ENCODE data around the gene OTOL1. TPM values are rescaled to one million over a fixed set of nuclear protein-coding genes. Genes with fewer than 3 reads are reported as not detected.

Gene OTOL1
- not detected for total RNA-seq

DNA sequence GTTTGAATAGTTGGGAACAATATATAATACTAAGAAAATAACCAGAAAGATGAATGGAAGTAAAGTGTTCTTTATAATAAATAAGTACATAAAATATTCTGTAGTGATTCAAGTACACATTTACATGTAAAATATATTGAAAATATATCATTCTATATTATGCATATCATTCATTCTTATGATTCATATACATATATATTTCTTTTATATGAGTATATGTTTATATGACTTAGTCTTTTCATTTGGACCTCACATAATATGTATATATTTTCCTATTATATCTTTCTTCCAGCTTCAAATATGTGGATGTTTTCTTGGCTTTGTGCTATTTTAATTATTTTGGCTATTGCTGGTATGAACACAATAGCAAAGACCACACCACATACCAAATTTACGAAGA, at the start of gene OTOL1:
Gene OTOL1, plus strand, starts transcription at position 301 of the 400 bp plus-strand sequence. Its CDS starts 0 bp downstream, at position 301.
- Histone ChIP-seq H3K4me1 (no peaks in the 10 kb centered on the region), H3K4me3 (no peak within 1 kb of the TSS), H3K36me3 (no peaks in the 10 kb centered on the region), H3K27ac (no peak within 1 kb of the TSS), H3K9me3 (no peaks in the 10 kb centered on the region), H3K27me3 (no peaks in the 10 kb centered on the region)
- 69% methylated on average over 1 of the region's 1 CpG for WGBS
- TF ChIP-seq POLR2A (IDR thresholded peaks at IDR 0.05) (no peak), POLR2AphosphoS5 (IDR thresholded peaks at IDR 0.05) (no peak), EP300 (IDR thresholded peaks at IDR 0.05) (no peak)
- TF ChIP-seq, protein P1, sequence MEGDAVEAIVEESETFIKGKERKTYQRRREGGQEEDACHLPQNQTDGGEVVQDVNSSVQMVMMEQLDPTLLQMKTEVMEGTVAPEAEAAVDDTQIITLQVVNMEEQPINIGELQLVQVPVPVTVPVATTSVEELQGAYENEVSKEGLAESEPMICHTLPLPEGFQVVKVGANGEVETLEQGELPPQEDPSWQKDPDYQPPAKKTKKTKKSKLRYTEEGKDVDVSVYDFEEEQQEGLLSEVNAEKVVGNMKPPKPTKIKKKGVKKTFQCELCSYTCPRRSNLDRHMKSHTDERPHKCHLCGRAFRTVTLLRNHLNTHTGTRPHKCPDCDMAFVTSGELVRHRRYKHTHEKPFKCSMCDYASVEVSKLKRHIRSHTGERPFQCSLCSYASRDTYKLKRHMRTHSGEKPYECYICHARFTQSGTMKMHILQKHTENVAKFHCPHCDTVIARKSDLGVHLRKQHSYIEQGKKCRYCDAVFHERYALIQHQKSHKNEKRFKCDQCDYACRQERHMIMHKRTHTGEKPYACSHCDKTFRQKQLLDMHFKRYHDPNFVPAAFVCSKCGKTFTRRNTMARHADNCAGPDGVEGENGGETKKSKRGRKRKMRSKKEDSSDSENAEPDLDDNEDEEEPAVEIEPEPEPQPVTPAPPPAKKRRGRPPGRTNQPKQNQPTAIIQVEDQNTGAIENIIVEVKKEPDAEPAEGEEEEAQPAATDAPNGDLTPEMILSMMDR (IDR thresholded peaks at IDR 0.05) = no peak
- DNase-seq (ENCODE audit: low spot score in 2 of 2) = no peak

DNA sequence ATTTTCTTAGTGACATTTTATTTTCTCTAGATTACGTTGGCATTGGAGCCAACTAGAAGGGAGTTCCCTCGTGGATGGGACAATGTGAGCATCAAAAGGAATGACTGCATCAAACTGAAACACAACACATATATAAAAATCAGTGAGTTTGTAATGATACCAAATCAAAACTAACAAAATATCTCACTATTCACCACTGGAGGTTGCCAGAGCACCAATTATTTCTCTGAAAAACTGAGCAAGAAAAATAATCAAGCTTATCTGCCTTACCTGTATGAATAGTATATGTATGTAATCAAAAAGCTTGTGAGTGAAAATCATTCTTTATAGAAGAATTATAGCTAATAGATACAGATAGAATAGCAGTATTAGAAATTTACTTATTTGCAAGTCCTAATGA, 46.8 kb upstream of the OTOL1 start:
- TF ChIP-seq POLR2A (IDR thresholded peaks at IDR 0.05) (no peak), POLR2AphosphoS5 (IDR thresholded peaks at IDR 0.05) (no peak), EP300 (IDR thresholded peaks at IDR 0.05) (no peak)
- TF ChIP-seq, protein P1 (IDR thresholded peaks at IDR 0.05) = no peak
- Histone ChIP-seq H3K27ac (no peak overlapping the region), H3K36me3 (no peaks in the 10 kb centered on the region), H3K4me1 (no peaks in the 10 kb centered on the region), H3K27me3 (no peaks in the 10 kb centered on the region), H3K4me3 (no peak overlapping the region), H3K9me3 (no peaks in the 10 kb centered on the region)
- no peak for DNase-seq (ENCODE audit: low spot score in 2 of 2)
- WGBS = 73% methylated on average over 2 of the region's 2 CpGs

DNA sequence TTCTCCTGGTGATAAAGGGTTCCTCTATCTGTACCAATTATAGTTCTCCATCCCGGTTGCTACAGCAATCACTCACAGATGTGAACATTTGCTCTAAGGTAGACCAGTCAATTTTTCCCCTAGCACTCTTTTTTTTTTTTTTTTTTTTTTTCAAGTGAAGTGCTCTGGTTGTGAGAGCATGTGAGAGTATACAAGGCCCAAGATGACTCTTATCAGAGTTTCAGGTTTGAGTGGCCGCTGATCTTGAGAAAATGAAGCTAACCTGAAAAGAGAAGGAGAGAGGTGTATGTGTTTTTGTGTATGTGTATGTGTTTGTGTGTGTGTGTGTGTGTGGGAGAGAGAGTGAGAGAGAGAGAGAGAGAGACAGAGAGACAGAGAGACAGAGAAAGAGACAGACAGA, 44.4 kb upstream of the OTOL1 start:
- Histone ChIP-seq H3K27me3 (no peaks in the 10 kb centered on the region), H3K36me3 (no peaks in the 10 kb centered on the region), H3K4me3 (no peak overlapping the region), H3K9me3 (no peaks in the 10 kb centered on the region), H3K27ac (no peak overlapping the region), H3K4me1 (no peaks in the 10 kb centered on the region)
- TF ChIP-seq POLR2AphosphoS5 (IDR thresholded peaks at IDR 0.05) = no peak
- no peak for TF ChIP-seq EP300 (IDR thresholded peaks at IDR 0.05)
- TF ChIP-seq, protein P1 (IDR thresholded peaks at IDR 0.05) = no peak
- no peak for TF ChIP-seq POLR2A (IDR thresholded peaks at IDR 0.05)
- WGBS = 70% methylated on average over 2 of the region's 2 CpGs
- DNase-seq (ENCODE audit: low spot score in 2 of 2) = no peak

DNA sequence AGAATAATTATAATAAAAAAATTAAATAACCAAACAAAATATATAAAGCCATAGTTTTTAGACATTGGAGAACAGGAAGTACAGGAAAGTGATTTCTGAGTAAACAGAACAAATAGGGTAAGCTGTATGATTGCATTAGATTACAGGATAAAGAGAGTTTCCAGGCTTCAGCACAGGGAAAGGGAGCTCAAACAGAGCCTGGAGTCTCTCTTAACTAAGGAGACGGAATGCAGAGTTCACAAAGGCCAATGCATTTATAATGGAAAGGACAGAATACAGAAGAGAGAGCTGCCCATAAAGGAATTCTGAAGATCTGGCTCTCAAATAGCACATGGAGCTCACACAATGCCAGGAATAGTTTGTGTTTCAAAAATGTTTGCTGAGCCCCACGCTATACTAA, 42.0 kb upstream of the OTOL1 start:
- no peak overlapping the region for H3K4me3 ChIP-seq
- H3K36me3 ChIP-seq = no peaks in the 10 kb centered on the region
- H3K9me3 ChIP-seq = no peaks in the 10 kb centered on the region
- WGBS = 63% methylated on average over 2 of the region's 2 CpGs
- DNase-seq (ENCODE audit: low spot score in 2 of 2) = no peak
- H3K27ac ChIP-seq = no peak overlapping the region
- H3K27me3 ChIP-seq = no peaks in the 10 kb centered on the region
- no peaks in the 10 kb centered on the region for H3K4me1 ChIP-seq
- no peak for TF ChIP-seq EP300 (IDR thresholded peaks at IDR 0.05)

DNA sequence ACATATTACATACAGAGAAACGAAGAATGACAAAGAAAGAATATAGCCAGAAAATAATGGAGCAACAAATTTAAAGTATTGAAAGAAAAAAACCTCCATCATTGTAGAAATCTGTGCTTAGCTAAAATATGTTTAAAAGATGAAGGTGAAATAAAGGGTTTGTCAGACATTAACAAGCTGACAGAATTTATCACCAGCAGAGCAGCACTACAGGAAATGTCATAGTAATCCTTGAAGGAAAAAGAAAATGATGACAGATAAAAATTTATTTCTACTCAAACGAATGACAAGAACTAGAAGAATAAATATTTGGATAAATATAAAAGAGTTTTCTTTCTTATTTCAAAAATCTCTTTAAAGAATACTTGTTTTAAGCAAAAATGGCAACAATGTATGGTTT, 40.6 kb upstream of the OTOL1 start:
- H3K4me3 ChIP-seq = no peak overlapping the region
- WGBS = 48% methylated on average over 2 of the region's 2 CpGs
- H3K4me1 ChIP-seq = no peaks in the 10 kb centered on the region
- no peaks in the 10 kb centered on the region for H3K9me3 ChIP-seq
- no peak for DNase-seq (ENCODE audit: low spot score in 2 of 2)
- no peaks in the 10 kb centered on the region for H3K27me3 ChIP-seq
- no peaks in the 10 kb centered on the region for H3K36me3 ChIP-seq
- no peak for TF ChIP-seq POLR2A (IDR thresholded peaks at IDR 0.05)
- TF ChIP-seq, protein P1 (IDR thresholded peaks at IDR 0.05) = no peak
- no peak for TF ChIP-seq EP300 (IDR thresholded peaks at IDR 0.05)
- H3K27ac ChIP-seq = no peak overlapping the region

DNA sequence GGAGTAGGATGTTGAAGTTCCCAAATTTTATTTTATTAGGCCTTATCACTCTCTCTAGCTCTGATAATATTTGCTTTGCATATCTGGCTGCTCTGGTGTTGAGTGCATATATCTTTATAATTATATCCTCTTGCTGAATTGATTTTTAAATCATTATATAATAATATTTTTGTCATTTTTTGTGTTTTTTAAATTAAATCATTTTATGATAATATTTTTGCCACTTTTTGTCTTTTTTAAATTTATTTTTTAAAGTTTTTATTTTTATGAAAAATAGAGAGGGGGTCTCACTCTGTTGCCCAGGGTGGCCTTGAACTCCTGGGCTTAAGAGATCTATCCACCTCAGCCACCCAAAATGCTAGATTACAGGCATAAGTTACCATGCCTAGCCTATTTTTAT, 34.5 kb upstream of the OTOL1 start:
- Histone ChIP-seq H3K4me3 (no peak overlapping the region), H3K4me1 (no peaks in the 10 kb centered on the region), H3K27me3 (no peaks in the 10 kb centered on the region), H3K36me3 (no peaks in the 10 kb centered on the region), H3K27ac (no peak overlapping the region), H3K9me3 (peaks cover 3% of the 10 kb centered on the region)
- DNase-seq (ENCODE audit: low spot score in 2 of 2) = no peak
- TF ChIP-seq, protein P1 (IDR thresholded peaks at IDR 0.05) = no peak
- TF ChIP-seq POLR2AphosphoS5 (IDR thresholded peaks at IDR 0.05) = no peak
- no peak for TF ChIP-seq POLR2A (IDR thresholded peaks at IDR 0.05)
- TF ChIP-seq EP300 (IDR thresholded peaks at IDR 0.05) = no peak

All from suprapubic skin (tissue), 4 donors.